ENCODE data around the gene CNOT6.
"Not testable (repeated sequence)": the region's sequence is repeated elsewhere in the genome, so short reads cannot be mapped to it uniquely, and the experiment has no call there.

Gene CNOT6

GRCh38 chr5:180494060-180494509, at the start of gene CNOT6:
CNOT6 (plus strand) TSS chr5:180494379; CDS start chr5:180529277, 34,898 bp downstream.
- no peaks in the 10 kb centered on the region for H3K36me3 ChIP-seq (ENCODE audit: control insufficient read depth, insufficient read depth, low read length, severe bottlenecking)
- no peaks in the 10 kb centered on the region for H3K9me3 ChIP-seq (ENCODE audit: control insufficient read depth, low read length)
- H3K4me3 ChIP-seq (ENCODE audit: low read length), result peak within 1 kb of the TSS; percentile 78
- peak within 1 kb of the TSS; percentile 90 for H3K9ac ChIP-seq (ENCODE audit: low read length)
- DNase-seq (ENCODE audit: low read depth), result peak; percentile 97
- peaks cover 10% of the 10 kb centered on the region for H3K4me1 ChIP-seq (ENCODE audit: control insufficient read depth, insufficient read depth, low read length)
- no peaks in the 10 kb centered on the region for H3K27me3 ChIP-seq (replicated peaks; ENCODE audit: control insufficient read depth, insufficient read depth, low read length)

- Histone ChIP-seq H3K9me3 (ENCODE audit: control insufficient read depth, low read length) (peaks cover 11% of the 10 kb centered on the region), H3K9ac (ENCODE audit: low read length) (no peak overlapping the region), H3K4me3 (ENCODE audit: low read length) (no peak overlapping the region), H3K36me3 (ENCODE audit: control insufficient read depth, insufficient read depth, low read length, severe bottlenecking) (no peaks in the 10 kb centered on the region), H3K27me3 (replicated peaks; ENCODE audit: control insufficient read depth, insufficient read depth, low read length) (peaks cover 7% of the 10 kb centered on the region), H3K4me1 (ENCODE audit: control insufficient read depth, insufficient read depth, low read length) (no peaks in the 10 kb centered on the region)
- DNase-seq (ENCODE audit: low read depth), result no peak
Measured at GRCh38 chr5:180454752-180455151, 39.4 kb upstream of the CNOT6 start.

GRCh38 chr5:180455872-180456271, 38.3 kb upstream of the CNOT6 start:
- peaks cover 7% of the 10 kb centered on the region for H3K27me3 ChIP-seq (replicated peaks; ENCODE audit: control insufficient read depth, insufficient read depth, low read length)
- H3K36me3 ChIP-seq (ENCODE audit: control insufficient read depth, insufficient read depth, low read length, severe bottlenecking), result no peaks in the 10 kb centered on the region
- no peak overlapping the region for H3K4me3 ChIP-seq (ENCODE audit: low read length)
- no peaks in the 10 kb centered on the region for H3K4me1 ChIP-seq (ENCODE audit: control insufficient read depth, insufficient read depth, low read length)
- DNase-seq (ENCODE audit: low read depth), result no peak
- no peak overlapping the region for H3K9ac ChIP-seq (ENCODE audit: low read length)
- H3K9me3 ChIP-seq (ENCODE audit: control insufficient read depth, low read length), result peaks cover 11% of the 10 kb centered on the region

- no peak for DNase-seq (ENCODE audit: low read depth)
- Histone ChIP-seq H3K9ac (ENCODE audit: low read length) (no peak overlapping the region), H3K4me1 (ENCODE audit: control insufficient read depth, insufficient read depth, low read length) (no peaks in the 10 kb centered on the region), H3K9me3 (ENCODE audit: control insufficient read depth, low read length) (peaks cover 11% of the 10 kb centered on the region), H3K4me3 (ENCODE audit: low read length) (no peak overlapping the region), H3K27me3 (replicated peaks; ENCODE audit: control insufficient read depth, insufficient read depth, low read length) (peaks cover 7% of the 10 kb centered on the region), H3K36me3 (ENCODE audit: control insufficient read depth, insufficient read depth, low read length, severe bottlenecking) (no peaks in the 10 kb centered on the region)
Measured at GRCh38 chr5:180456792-180457191, 37.4 kb upstream of the CNOT6 start.

- not testable (repeated sequence) for H3K4me1 ChIP-seq (ENCODE audit: control insufficient read depth, insufficient read depth, low read length); DNase-seq (ENCODE audit: low read depth); H3K36me3 ChIP-seq (ENCODE audit: control insufficient read depth, insufficient read depth, low read length, severe bottlenecking); H3K4me3 ChIP-seq (ENCODE audit: low read length); H3K9me3 ChIP-seq (ENCODE audit: control insufficient read depth, low read length); H3K9ac ChIP-seq (ENCODE audit: low read length)
- H3K27me3 ChIP-seq (replicated peaks; ENCODE audit: control insufficient read depth, insufficient read depth, low read length), result peaks cover 14% of the 10 kb centered on the region
Measured at GRCh38 chr5:180458852-180459673, 35.1 kb upstream of the CNOT6 start.

GRCh38 chr5:180459674-180460142, 34.5 kb upstream of the CNOT6 start:
- peaks cover 11% of the 10 kb centered on the region for H3K27me3 ChIP-seq (replicated peaks; ENCODE audit: control insufficient read depth, insufficient read depth, low read length)

GRCh38 chr5:180460834-180461233, 33.3 kb upstream of the CNOT6 start:
- Histone ChIP-seq H3K9me3 (ENCODE audit: control insufficient read depth, low read length) (peaks cover 3% of the 10 kb centered on the region), H3K36me3 (ENCODE audit: control insufficient read depth, insufficient read depth, low read length, severe bottlenecking) (no peaks in the 10 kb centered on the region), H3K4me1 (ENCODE audit: control insufficient read depth, insufficient read depth, low read length) (no peaks in the 10 kb centered on the region), H3K9ac (ENCODE audit: low read length) (no peak overlapping the region), H3K27me3 (replicated peaks; ENCODE audit: control insufficient read depth, insufficient read depth, low read length) (peaks cover 13% of the 10 kb centered on the region), H3K4me3 (ENCODE audit: low read length) (no peak overlapping the region)
- no peak for DNase-seq (ENCODE audit: low read depth)

More at GRCh38 chr5:180459674-180460142, 34.5 kb upstream of the CNOT6 start:
- DNase-seq (ENCODE audit: low read depth); H3K9me3 ChIP-seq (ENCODE audit: control insufficient read depth, low read length); H3K4me3 ChIP-seq (ENCODE audit: low read length); H3K4me1 ChIP-seq (ENCODE audit: control insufficient read depth, insufficient read depth, low read length); H3K9ac ChIP-seq (ENCODE audit: low read length); H3K36me3 ChIP-seq (ENCODE audit: control insufficient read depth, insufficient read depth, low read length, severe bottlenecking): not testable (repeated sequence)

- Histone ChIP-seq H3K4me1 (ENCODE audit: control insufficient read depth, insufficient read depth, low read length) (no peaks in the 10 kb centered on the region), H3K36me3 (ENCODE audit: control insufficient read depth, insufficient read depth, low read length, severe bottlenecking) (no peaks in the 10 kb centered on the region), H3K9me3 (ENCODE audit: control insufficient read depth, low read length) (peaks cover 3% of the 10 kb centered on the region), H3K27me3 (replicated peaks; ENCODE audit: control insufficient read depth, insufficient read depth, low read length) (peaks cover 13% of the 10 kb centered on the region), H3K9ac (ENCODE audit: low read length) (no peak overlapping the region), H3K4me3 (ENCODE audit: low read length) (no peak overlapping the region)
- no peak for DNase-seq (ENCODE audit: low read depth)
Measured at GRCh38 chr5:180461303-180461702, 32.9 kb upstream of the CNOT6 start.

- no peak for DNase-seq (ENCODE audit: low read depth)
Measured at GRCh38 chr5:180463216-180463900, 30.8 kb upstream of the CNOT6 start.

GRCh38 chr5:180463916-180464602, 30.1 kb upstream of the CNOT6 start:
- Histone ChIP-seq H3K9ac (ENCODE audit: low read length) (no peak overlapping the region), H3K27me3 (replicated peaks; ENCODE audit: control insufficient read depth, insufficient read depth, low read length) (peaks cover 16% of the 10 kb centered on the region), H3K36me3 (ENCODE audit: control insufficient read depth, insufficient read depth, low read length, severe bottlenecking) (no peaks in the 10 kb centered on the region), H3K4me1 (ENCODE audit: control insufficient read depth, insufficient read depth, low read length) (peaks cover 8% of the 10 kb centered on the region), H3K4me3 (ENCODE audit: low read length) (no peak overlapping the region), H3K9me3 (ENCODE audit: control insufficient read depth, low read length) (no peaks in the 10 kb centered on the region)
- no peak for DNase-seq (ENCODE audit: low read depth)

More at GRCh38 chr5:180463216-180463900, 30.8 kb upstream of the CNOT6 start:
- H3K9ac ChIP-seq (ENCODE audit: low read length), result no peak overlapping the region
- H3K9me3 ChIP-seq (ENCODE audit: control insufficient read depth, low read length), result peaks cover 3% of the 10 kb centered on the region
- no peak overlapping the region for H3K4me3 ChIP-seq (ENCODE audit: low read length)
- peaks cover 16% of the 10 kb centered on the region for H3K27me3 ChIP-seq (replicated peaks; ENCODE audit: control insufficient read depth, insufficient read depth, low read length)
- H3K4me1 ChIP-seq (ENCODE audit: control insufficient read depth, insufficient read depth, low read length), result peaks cover 8% of the 10 kb centered on the region
- H3K36me3 ChIP-seq (ENCODE audit: control insufficient read depth, insufficient read depth, low read length, severe bottlenecking), result no peaks in the 10 kb centered on the region

- no peaks in the 10 kb centered on the region for H3K9me3 ChIP-seq (ENCODE audit: control insufficient read depth, low read length)
- no peak overlapping the region for H3K4me3 ChIP-seq (ENCODE audit: low read length)
- peaks cover 17% of the 10 kb centered on the region for H3K27me3 ChIP-seq (replicated peaks; ENCODE audit: control insufficient read depth, insufficient read depth, low read length)
- H3K9ac ChIP-seq (ENCODE audit: low read length), result no peak overlapping the region
- no peaks in the 10 kb centered on the region for H3K36me3 ChIP-seq (ENCODE audit: control insufficient read depth, insufficient read depth, low read length, severe bottlenecking)
- no peak for DNase-seq (ENCODE audit: low read depth)
- H3K4me1 ChIP-seq (ENCODE audit: control insufficient read depth, insufficient read depth, low read length), result peaks cover 8% of the 10 kb centered on the region
Measured at GRCh38 chr5:180464603-180464970, 29.6 kb upstream of the CNOT6 start.

All from adipocyte (in vitro differentiated cells).